ENCODE measurements around the gene TNFSF10.
A peak's percentile ranks its signal among the peaks of the same experiment; 100 is the strongest.

TNFSF10 gene

DNA sequence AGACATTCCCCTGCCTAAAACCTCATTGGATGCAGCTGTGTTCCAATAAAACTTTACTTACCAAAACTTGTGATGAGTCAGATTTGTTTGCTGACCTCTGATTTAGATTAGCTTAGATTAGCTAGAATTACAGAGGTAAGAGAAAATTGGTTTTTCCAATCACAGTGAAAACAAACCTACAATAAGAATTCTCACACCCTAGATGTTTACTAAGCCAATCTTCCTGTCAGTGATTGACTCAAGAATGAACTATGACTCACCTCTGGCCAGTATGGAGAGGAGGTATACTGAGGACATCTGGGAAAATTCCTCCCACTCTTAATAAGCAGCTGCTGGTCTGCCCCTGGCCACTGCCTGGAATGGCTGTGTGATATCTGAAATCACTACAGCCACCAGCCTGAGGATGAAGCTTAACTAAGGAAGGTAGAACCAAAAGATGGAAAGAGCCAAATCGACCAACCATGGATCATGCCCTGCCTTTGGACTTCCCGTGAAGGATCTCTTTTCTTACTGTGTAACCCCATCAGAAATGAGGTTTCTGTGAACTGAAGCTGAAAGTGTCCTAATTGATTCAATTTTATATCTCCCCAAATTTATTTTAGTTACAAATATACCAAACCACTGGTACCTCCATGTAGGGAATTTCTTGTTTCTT, 55.9 kb downstream of the TNFSF10 start:
- no peak overlapping the region for H3K4me3 ChIP-seq (ENCODE audit: low read length)
- TF ChIP-seq, protein P1, sequence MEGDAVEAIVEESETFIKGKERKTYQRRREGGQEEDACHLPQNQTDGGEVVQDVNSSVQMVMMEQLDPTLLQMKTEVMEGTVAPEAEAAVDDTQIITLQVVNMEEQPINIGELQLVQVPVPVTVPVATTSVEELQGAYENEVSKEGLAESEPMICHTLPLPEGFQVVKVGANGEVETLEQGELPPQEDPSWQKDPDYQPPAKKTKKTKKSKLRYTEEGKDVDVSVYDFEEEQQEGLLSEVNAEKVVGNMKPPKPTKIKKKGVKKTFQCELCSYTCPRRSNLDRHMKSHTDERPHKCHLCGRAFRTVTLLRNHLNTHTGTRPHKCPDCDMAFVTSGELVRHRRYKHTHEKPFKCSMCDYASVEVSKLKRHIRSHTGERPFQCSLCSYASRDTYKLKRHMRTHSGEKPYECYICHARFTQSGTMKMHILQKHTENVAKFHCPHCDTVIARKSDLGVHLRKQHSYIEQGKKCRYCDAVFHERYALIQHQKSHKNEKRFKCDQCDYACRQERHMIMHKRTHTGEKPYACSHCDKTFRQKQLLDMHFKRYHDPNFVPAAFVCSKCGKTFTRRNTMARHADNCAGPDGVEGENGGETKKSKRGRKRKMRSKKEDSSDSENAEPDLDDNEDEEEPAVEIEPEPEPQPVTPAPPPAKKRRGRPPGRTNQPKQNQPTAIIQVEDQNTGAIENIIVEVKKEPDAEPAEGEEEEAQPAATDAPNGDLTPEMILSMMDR (conservative IDR thresholded peaks at IDR 0.05; ENCODE audit: low read length) = no peak
- DNase-seq (ENCODE audit: low read depth) = peak; percentile 44

DNA sequence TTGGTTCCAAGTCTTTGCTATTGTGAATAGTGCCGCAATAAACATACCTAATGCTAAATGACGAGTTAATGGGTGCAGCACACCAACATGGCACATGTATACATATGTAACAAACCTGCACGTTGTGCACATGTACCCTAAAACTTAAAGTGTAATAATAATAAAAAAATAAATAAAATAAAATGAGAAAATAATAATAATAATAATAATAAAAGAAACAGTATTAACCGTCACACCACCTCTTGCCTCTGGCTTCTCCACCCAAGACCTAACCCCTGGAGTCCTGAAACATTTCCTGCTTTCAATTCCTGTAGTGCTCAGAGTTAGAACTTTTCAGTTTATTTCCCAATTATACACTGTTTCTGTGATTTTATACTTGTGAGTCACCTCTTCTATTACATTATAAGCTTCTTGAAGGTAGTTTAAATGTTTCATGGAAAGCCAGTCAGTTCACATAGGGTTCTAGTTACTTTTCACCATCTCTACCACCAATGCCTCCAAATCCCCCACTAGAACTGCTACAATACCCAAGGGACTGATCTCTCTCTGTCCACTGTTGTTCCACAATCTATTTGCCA, 56.6 kb downstream of the TNFSF10 start:
- TF ChIP-seq, protein P1 (conservative IDR thresholded peaks at IDR 0.05; ENCODE audit: low read length) = no peak
- DNase-seq (ENCODE audit: low read depth) = no peak
- no peak overlapping the region for H3K4me3 ChIP-seq (ENCODE audit: low read length)

DNA sequence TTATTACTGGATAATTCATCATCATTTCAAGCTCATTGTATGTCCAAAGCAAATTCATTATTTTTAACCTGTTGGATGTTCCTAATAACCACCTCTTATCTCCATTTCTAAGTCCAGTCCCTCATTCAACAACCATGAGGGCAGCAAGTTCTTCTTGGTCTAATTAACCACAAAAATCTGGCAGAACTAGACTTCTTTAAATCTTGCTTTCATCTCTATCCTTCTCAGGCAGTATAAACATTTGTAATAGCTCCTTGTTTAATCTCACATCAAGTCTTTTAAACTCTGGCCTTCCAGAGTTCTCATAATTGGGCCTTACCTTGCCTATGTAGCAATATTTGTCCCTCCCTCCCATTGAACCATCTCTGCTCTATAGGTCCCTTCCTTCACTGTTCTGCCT, 57.9 kb downstream of the TNFSF10 start:
- no peak overlapping the region for H3K4me3 ChIP-seq (ENCODE audit: low read length)
- no peak for DNase-seq (ENCODE audit: low read depth)
- TF ChIP-seq, protein P1 (conservative IDR thresholded peaks at IDR 0.05; ENCODE audit: low read length) = no peak

DNA sequence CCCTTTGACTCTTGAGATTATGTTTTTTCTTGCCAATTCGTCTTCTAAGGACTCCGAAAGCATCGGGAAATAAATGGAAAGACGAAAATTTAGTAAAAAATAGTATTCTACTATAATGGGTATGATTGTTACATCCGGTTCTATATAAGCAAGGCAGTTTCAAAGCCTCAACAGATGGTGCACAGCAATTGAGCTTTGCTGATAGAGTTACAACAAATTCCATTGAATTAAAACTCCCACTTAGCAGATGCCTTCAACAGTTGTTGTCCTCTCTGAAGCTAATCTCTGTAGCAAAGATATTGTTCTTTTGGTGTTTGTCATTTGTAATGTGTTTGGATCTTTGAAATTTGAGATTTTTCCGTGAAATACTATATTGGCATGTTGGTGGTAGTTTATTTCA, 58.9 kb downstream of the TNFSF10 start:
- TF ChIP-seq, protein P1 (conservative IDR thresholded peaks at IDR 0.05; ENCODE audit: low read length) = no peak
- no peak overlapping the region for H3K4me3 ChIP-seq (ENCODE audit: low read length)
- DNase-seq (ENCODE audit: low read depth) = no peak

DNA sequence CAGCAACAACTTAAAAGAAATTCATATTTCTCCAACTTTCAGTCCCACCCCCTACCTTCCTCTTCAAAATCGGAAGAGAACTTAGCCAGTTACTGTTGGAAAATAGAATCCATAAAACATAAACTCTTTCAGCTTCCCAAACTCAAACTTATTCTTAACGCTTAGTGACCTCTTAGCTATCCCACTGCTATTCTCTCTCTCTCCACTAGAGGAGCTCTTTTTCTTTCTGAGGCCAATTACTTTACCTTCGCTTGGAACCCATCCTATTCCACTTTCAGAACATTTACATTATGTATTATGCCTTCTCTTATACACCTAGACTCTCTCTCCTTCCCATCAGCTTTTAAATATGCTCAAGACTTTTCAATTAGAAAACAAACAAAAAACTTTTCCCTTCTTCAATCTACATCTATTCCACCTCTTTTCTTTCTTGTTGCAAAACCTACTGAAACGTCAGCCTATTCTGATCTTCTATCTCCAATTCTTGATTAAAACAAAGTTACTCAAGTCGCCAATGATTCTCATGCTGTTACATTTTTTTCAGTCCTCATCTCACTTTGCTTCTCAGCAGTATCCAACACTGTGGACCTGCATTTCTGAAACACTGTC, 61.6 kb downstream of the TNFSF10 start:
- DNase-seq (ENCODE audit: low read depth) = peak; percentile 16
- TF ChIP-seq, protein P1 (conservative IDR thresholded peaks at IDR 0.05; ENCODE audit: low read length) = peak; percentile 95
- no peak overlapping the region for H3K4me3 ChIP-seq (ENCODE audit: low read length)

DNA sequence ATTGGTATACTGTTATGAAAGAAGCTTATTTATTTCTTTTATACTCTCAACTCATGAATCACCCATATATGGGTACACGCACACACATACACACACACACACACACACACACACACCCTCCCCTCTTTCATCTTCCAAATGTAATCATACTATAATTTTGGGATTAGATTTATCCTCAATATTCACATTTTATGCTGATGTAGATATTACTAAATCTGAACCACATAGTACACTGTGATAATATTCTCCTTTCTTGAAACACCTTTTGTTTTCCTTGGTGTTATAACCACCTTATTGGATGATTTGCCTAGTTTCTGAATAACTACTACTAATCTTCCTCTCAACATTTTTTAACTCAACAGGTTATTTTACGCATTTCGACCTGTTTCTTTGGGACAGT, 66.8 kb downstream of the TNFSF10 start:
- H3K4me3 ChIP-seq (ENCODE audit: low read length) = no peak overlapping the region
- DNase-seq (ENCODE audit: low read depth) = no peak
- TF ChIP-seq, protein P1 (conservative IDR thresholded peaks at IDR 0.05; ENCODE audit: low read length) = no peak

All from AG10803 (cell line).